H1 (cell line): ENCODE data around the gene NR3C1. TPM values are rescaled to one million over a fixed set of nuclear protein-coding genes. Genes with fewer than 3 reads are reported as not detected.

Experiments used
- MAFK ChIP-seq: IDR thresholded peaks from 2 replicates; pipeline ENCODE4 v1.6.1; 2012; ENCODE audit warnings: low read depth, mild to moderate bottlenecking, improper control_type of control experiment, low read length
- NANOG ChIP-seq: IDR thresholded peaks from 2 replicates; pipeline ENCODE4 v1.6.1; 2011; ENCODE audit warnings: low read length, low read depth, mild to moderate bottlenecking, inconsistent platforms; ENCODE audit not compliant: insufficient read depth, poor library complexity, severe bottlenecking
- SIRT6 ChIP-seq: IDR thresholded peaks from one replicate; pipeline ENCODE4 v1.7.1; 2012; ENCODE audit warnings: low read length, inconsistent platforms
- polyA plus RNA-seq, 7 experiments: library from polyadenylated mRNA; depleted of rRNA in 3 of 7; stranded (reverse) in 5 of 7; unstranded in 2 of 7; fragments of >200 nt in 5 of 7; fragments of 200-250 nt in 2 of 7; gene quantifications; 1 replicate in 5 of 7; 2 replicates in 1 of 7; 4 replicates in 1 of 7; pipeline versions ENCODE4 v1.2.1 to v1.2.3, GENCODE V29; 2011 to 2013; ENCODE audit warnings: missing spikeins in 2 of 7, mixed read lengths in 2 of 7
- total RNA-seq: library from RNA; stranded (reverse); fragmentation: NEBNext Ultra II Directional; extraction: Animal tissue kit (Norgen Biotek cat#: 25700); gene quantifications from 2 replicates; pipeline ENCODE4 v1.2.1, GENCODE V29; 2021
- TF ChIP-seq, protein P1 (sequence below): fragments of 300-600 bp; sonication (generic); IDR thresholded peaks from 2 replicates; pipeline ENCODE4 v1.7.1; 2012; ENCODE audit warnings: low read length, moderate library complexity, mild to moderate bottlenecking, inconsistent platforms; ENCODE audit not compliant: insufficient replicate concordance

NR3C1 gene
- total and polyA plus RNA-seq, 2 of the 8 experiments (the other 6 are each of a cell fraction or from before 2014, with no cell fraction given), result 1.7 to 5.4 TPM

DNA sequence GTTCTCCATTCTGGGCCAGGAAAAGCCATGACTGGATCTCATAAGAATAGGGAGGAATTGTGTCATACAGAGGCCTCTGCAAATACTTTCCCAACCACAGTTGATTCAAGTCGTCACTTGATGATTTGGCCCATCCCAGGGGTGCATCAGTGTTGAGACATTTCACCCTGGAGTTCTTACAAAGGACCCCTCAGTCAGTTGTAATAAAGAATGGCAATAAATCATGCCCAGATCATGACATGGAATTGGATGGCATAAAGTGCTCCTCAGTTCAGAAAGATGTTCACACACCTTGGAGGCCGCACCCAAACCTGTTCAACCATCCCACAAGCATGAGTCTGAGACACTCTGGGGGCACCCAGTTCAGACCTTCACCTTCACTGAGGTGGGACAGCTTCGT is 168.1 kb downstream of the NR3C1 start (continued):
- TF ChIP-seq, protein P1, sequence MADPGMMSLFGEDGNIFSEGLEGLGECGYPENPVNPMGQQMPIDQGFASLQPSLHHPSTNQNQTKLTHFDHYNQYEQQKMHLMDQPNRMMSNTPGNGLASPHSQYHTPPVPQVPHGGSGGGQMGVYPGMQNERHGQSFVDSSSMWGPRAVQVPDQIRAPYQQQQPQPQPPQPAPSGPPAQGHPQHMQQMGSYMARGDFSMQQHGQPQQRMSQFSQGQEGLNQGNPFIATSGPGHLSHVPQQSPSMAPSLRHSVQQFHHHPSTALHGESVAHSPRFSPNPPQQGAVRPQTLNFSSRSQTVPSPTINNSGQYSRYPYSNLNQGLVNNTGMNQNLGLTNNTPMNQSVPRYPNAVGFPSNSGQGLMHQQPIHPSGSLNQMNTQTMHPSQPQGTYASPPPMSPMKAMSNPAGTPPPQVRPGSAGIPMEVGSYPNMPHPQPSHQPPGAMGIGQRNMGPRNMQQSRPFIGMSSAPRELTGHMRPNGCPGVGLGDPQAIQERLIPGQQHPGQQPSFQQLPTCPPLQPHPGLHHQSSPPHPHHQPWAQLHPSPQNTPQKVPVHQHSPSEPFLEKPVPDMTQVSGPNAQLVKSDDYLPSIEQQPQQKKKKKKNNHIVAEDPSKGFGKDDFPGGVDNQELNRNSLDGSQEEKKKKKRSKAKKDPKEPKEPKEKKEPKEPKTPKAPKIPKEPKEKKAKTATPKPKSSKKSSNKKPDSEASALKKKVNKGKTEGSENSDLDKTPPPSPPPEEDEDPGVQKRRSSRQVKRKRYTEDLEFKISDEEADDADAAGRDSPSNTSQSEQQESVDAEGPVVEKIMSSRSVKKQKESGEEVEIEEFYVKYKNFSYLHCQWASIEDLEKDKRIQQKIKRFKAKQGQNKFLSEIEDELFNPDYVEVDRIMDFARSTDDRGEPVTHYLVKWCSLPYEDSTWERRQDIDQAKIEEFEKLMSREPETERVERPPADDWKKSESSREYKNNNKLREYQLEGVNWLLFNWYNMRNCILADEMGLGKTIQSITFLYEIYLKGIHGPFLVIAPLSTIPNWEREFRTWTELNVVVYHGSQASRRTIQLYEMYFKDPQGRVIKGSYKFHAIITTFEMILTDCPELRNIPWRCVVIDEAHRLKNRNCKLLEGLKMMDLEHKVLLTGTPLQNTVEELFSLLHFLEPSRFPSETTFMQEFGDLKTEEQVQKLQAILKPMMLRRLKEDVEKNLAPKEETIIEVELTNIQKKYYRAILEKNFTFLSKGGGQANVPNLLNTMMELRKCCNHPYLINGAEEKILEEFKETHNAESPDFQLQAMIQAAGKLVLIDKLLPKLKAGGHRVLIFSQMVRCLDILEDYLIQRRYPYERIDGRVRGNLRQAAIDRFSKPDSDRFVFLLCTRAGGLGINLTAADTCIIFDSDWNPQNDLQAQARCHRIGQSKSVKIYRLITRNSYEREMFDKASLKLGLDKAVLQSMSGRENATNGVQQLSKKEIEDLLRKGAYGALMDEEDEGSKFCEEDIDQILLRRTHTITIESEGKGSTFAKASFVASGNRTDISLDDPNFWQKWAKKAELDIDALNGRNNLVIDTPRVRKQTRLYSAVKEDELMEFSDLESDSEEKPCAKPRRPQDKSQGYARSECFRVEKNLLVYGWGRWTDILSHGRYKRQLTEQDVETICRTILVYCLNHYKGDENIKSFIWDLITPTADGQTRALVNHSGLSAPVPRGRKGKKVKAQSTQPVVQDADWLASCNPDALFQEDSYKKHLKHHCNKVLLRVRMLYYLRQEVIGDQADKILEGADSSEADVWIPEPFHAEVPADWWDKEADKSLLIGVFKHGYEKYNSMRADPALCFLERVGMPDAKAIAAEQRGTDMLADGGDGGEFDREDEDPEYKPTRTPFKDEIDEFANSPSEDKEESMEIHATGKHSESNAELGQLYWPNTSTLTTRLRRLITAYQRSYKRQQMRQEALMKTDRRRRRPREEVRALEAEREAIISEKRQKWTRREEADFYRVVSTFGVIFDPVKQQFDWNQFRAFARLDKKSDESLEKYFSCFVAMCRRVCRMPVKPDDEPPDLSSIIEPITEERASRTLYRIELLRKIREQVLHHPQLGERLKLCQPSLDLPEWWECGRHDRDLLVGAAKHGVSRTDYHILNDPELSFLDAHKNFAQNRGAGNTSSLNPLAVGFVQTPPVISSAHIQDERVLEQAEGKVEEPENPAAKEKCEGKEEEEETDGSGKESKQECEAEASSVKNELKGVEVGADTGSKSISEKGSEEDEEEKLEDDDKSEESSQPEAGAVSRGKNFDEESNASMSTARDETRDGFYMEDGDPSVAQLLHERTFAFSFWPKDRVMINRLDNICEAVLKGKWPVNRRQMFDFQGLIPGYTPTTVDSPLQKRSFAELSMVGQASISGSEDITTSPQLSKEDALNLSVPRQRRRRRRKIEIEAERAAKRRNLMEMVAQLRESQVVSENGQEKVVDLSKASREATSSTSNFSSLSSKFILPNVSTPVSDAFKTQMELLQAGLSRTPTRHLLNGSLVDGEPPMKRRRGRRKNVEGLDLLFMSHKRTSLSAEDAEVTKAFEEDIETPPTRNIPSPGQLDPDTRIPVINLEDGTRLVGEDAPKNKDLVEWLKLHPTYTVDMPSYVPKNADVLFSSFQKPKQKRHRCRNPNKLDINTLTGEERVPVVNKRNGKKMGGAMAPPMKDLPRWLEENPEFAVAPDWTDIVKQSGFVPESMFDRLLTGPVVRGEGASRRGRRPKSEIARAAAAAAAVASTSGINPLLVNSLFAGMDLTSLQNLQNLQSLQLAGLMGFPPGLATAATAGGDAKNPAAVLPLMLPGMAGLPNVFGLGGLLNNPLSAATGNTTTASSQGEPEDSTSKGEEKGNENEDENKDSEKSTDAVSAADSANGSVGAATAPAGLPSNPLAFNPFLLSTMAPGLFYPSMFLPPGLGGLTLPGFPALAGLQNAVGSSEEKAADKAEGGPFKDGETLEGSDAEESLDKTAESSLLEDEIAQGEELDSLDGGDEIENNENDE, result no peak
- no peak for TF ChIP-seq NANOG
- TF ChIP-seq MAFK, result no peak
- TF ChIP-seq SIRT6, result no peak
